ENCODE data around the gene CACNA2D2. TPM values are rescaled to one million over a fixed set of nuclear protein-coding genes. Genes with fewer than 3 reads are reported as not detected.

The CACNA2D2 gene
- total and polyA plus RNA-seq, 12 donors = 0.09 to 2.0 (median 0.60) TPM

DNA sequence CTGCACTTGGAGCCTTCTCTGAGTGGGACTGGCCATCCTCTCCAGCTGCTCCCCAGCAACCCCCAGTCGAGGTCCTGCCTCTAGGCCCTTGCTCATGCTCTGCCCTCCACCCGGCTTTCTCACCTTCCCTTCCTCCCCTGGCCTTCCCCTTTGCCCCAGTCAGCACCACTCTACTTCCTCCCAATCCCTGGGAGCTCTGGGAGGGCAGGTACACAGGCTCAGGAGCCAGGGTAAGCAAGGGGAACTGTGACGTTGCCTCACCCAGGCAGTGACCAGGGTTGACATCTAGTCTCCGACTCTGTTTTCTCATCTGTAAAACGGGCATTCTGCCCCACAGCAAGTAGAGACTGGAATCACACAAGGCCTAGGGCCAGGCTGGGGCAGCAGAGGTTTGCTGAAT lies 77.5 kb downstream of the CACNA2D2 start:
- intact Hi-C loops (cut with DNase I) = no loop called here
- no peaks in the 10 kb centered on the region for H3K4me1 ChIP-seq (replicated peaks in 1 of 2)
- no peaks in the 10 kb centered on the region for H3K27me3 ChIP-seq
- H3K36me3 ChIP-seq (replicated peaks in 1 of 2) = no peaks in the 10 kb centered on the region
- TF ChIP-seq, protein P1, sequence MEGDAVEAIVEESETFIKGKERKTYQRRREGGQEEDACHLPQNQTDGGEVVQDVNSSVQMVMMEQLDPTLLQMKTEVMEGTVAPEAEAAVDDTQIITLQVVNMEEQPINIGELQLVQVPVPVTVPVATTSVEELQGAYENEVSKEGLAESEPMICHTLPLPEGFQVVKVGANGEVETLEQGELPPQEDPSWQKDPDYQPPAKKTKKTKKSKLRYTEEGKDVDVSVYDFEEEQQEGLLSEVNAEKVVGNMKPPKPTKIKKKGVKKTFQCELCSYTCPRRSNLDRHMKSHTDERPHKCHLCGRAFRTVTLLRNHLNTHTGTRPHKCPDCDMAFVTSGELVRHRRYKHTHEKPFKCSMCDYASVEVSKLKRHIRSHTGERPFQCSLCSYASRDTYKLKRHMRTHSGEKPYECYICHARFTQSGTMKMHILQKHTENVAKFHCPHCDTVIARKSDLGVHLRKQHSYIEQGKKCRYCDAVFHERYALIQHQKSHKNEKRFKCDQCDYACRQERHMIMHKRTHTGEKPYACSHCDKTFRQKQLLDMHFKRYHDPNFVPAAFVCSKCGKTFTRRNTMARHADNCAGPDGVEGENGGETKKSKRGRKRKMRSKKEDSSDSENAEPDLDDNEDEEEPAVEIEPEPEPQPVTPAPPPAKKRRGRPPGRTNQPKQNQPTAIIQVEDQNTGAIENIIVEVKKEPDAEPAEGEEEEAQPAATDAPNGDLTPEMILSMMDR (IDR thresholded peaks at IDR 0.05) = no peak
- no peak for TF ChIP-seq POLR2A (IDR thresholded peaks at IDR 0.05)
- no peak for DNase-seq
- 62 to 76% (median 69%) methylated on average over 5 of the region's 5 CpGs for WGBS, 4 donors
- H3K9me3 ChIP-seq (replicated peaks in 1 of 3) = no peaks in the 10 kb centered on the region
- H3K27ac ChIP-seq = no peak overlapping the region
- H3K4me3 ChIP-seq = no peak overlapping the region

DNA sequence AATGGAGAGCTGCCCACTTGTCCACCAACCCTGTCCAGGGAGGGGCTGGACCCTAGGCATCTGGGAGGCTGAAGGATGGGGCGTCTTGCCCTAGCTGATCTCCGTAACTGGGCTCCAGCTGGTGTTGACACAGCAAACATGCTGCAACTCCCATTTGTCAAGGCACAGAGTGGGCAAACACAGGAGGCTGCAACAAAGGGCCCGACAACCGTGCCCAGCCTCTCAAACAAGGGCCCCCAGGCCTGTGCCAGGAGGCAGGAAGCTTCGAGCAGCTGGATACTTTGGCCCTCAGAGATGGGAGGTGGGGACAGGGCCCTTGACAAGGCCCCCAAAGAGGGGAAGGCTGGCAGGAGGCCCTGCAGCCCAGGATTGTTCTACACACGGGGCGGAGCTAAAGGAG lies 79.9 kb downstream of the CACNA2D2 start:
- WGBS, 4 donors = 40 to 89% (median 85%) methylated on average over 1 to 7 of the region's 7 CpGs
- no peak for TF ChIP-seq POLR2A (IDR thresholded peaks at IDR 0.05)
- TF ChIP-seq, protein P1 (IDR thresholded peaks at IDR 0.05) = no peak

DNA sequence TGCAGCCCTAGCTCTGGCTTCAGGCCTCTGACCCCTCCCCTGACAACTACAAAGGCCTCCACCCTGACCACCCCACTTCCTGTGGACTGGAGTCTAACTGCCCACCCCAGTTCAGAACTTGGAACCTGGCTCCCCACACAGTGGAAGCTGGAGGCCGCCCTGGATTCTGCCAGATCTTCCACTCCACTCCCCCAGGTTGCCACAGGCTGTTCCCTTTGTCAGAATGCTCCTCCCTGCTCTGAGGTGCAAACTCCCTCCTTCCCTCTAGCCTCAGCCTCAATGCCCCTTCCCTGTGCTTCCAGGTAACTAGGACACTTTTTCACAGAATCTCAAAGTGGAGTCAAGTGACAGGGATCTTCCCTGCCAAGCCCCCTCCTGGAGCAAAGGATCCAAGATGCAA lies 81.3 kb downstream of the CACNA2D2 start:
- H3K9me3 ChIP-seq (replicated peaks in 1 of 3) = no peaks in the 10 kb centered on the region
- DNase-seq = no peak
- intact Hi-C loops (cut with DNase I) = no loop called here
- WGBS, 4 donors = 89 to 100% (median 90%) methylated on average over 1 of the region's 1 CpG
- no peak overlapping the region for H3K4me3 ChIP-seq
- H3K27ac ChIP-seq = no peak overlapping the region
- H3K27me3 ChIP-seq = no peaks in the 10 kb centered on the region
- H3K4me1 ChIP-seq (replicated peaks in 1 of 2) = no peaks in the 10 kb centered on the region
- H3K36me3 ChIP-seq (replicated peaks in 1 of 2) = no peaks in the 10 kb centered on the region
- TF ChIP-seq, protein P1 (IDR thresholded peaks at IDR 0.05) = no peak
- no peak for TF ChIP-seq POLR2A (IDR thresholded peaks at IDR 0.05)

More for the DNA sequence above, 79.9 kb downstream of the CACNA2D2 start:
- H3K4me3 ChIP-seq = no peak overlapping the region
- no peak for DNase-seq
- no peaks in the 10 kb centered on the region for H3K4me1 ChIP-seq (replicated peaks in 1 of 2)
- H3K36me3 ChIP-seq (replicated peaks in 1 of 2) = no peaks in the 10 kb centered on the region
- H3K27ac ChIP-seq = no peak overlapping the region
- intact Hi-C loops (cut with DNase I) = no loop called here
- H3K9me3 ChIP-seq (replicated peaks in 1 of 3) = no peaks in the 10 kb centered on the region
- no peaks in the 10 kb centered on the region for H3K27me3 ChIP-seq

GRCh38 chr3:50419595-50420370 lies 83.7 kb downstream of the CACNA2D2 start:
- Histone ChIP-seq H3K9me3 (replicated peaks in 1 of 3) (no peaks in the 10 kb centered on the region), H3K27me3 (no peaks in the 10 kb centered on the region), H3K4me1 (replicated peaks in 1 of 2) (no peaks in the 10 kb centered on the region), H3K36me3 (replicated peaks in 1 of 2) (no peaks in the 10 kb centered on the region), H3K27ac (no peak overlapping the region), H3K4me3 (no peak overlapping the region)
- intact Hi-C loops (cut with DNase I) = no loop called here
- WGBS, 4 donors = 84 to 93% (median 90%) methylated on average over 16 to 18 of the region's 18 CpGs
- no peak for DNase-seq
- no peak for TF ChIP-seq POLR2A (IDR thresholded peaks at IDR 0.05)
- TF ChIP-seq, protein P1 (IDR thresholded peaks at IDR 0.05) = no peak

All from adrenal gland (tissue), 12 donors.